Measurements from ENCODE around the gene C10orf53. TPM values are rescaled to one million over a fixed set of nuclear protein-coding genes. Genes with fewer than 3 reads are reported as not detected.

The C10orf53 gene
- total RNA-seq, 1 donor from 2014 or later, result not detected

DNA sequence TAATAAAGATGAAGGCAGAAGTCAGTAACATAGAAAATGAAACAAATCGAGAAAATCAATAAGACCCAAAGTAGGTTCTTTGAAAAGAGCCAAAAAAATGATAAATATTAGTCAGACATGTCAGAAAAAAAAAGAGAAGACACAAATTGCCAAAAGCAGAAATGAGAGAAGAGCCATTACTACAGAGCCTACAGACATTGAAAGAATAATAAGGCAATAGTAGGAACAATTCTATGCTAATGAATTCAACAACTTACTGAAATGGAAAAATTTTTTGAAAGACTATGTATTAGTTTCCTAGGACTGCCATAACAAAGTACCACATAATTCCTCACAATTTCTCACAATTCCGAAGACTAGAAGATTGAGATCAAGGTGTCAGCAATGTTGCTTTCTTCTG is 47.1 kb downstream of the C10orf53 start:
- Mint-ChIP-seq H3K27me3 (ENCODE audit: low read depth) (no peaks in the 10 kb centered on the region), H3K4me1 (no peaks in the 10 kb centered on the region), H3K4me3 (no peak overlapping the region), H3K9me3 (peaks cover 36% of the 10 kb centered on the region), H3K36me3 (peaks cover 2% of the 10 kb centered on the region), H3K27ac (no peak overlapping the region)
- no peak for DNase-seq (ENCODE audit: low spot score in 2 of 2, unreplicated experiment in 2 of 2)
- TF ChIP-seq, protein P1, sequence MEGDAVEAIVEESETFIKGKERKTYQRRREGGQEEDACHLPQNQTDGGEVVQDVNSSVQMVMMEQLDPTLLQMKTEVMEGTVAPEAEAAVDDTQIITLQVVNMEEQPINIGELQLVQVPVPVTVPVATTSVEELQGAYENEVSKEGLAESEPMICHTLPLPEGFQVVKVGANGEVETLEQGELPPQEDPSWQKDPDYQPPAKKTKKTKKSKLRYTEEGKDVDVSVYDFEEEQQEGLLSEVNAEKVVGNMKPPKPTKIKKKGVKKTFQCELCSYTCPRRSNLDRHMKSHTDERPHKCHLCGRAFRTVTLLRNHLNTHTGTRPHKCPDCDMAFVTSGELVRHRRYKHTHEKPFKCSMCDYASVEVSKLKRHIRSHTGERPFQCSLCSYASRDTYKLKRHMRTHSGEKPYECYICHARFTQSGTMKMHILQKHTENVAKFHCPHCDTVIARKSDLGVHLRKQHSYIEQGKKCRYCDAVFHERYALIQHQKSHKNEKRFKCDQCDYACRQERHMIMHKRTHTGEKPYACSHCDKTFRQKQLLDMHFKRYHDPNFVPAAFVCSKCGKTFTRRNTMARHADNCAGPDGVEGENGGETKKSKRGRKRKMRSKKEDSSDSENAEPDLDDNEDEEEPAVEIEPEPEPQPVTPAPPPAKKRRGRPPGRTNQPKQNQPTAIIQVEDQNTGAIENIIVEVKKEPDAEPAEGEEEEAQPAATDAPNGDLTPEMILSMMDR (IDR thresholded peaks at IDR 0.05; ENCODE audit: unreplicated experiment), result no peak

DNA sequence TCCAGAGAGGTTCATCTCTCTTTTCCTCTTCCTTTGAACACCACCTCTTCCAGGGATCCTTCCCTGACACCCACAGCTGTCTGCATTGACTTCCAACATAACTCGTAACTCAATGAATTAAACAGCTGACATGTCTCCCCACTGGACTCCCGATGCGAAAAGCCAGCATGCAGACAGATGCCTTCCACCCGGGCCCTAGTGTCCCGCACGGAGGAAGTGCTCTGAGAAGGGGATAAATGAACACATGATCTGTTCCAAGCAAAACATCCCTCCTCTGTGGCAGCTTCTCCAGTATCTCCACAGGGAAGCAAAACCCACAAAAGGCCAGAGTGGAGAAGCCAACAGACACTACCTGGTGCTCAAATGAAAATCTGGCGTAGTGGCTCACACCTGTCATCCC is 54.4 kb downstream of the C10orf53 start:
- no peak for DNase-seq (ENCODE audit: low spot score in 2 of 2, unreplicated experiment in 2 of 2)
- Mint-ChIP-seq H3K4me3 (no peak overlapping the region), H3K27ac (no peak overlapping the region), H3K27me3 (ENCODE audit: low read depth) (no peaks in the 10 kb centered on the region), H3K36me3 (peaks cover 2% of the 10 kb centered on the region), H3K9me3 (peaks cover 10% of the 10 kb centered on the region), H3K4me1 (no peaks in the 10 kb centered on the region)
- TF ChIP-seq, protein P1 (IDR thresholded peaks at IDR 0.05; ENCODE audit: unreplicated experiment), result no peak

DNA sequence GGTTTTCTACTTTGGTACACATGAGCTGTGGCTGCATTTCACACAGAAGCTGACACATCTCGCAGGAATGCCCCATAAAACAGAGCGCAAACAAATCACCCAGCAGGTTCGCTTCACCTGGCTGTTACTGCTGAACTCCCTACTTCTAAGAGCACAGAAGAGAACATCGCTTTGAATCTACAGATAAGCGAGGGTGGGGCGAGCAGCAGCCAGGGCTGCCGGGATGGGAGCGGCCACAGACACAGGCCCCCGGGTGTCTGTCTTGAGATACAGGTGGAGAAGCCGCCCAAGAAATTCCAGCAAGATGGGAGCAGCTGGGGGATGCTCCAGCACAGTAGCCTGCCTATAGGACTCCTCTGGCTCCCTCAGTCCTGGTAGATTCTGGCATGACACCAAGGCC is 55.2 kb downstream of the C10orf53 start:
- DNase-seq (ENCODE audit: low spot score in 2 of 2, unreplicated experiment in 2 of 2), result no peak
- Mint-ChIP-seq H3K9me3 (peaks cover 7% of the 10 kb centered on the region), H3K36me3 (no peaks in the 10 kb centered on the region), H3K27ac (no peak overlapping the region), H3K4me3 (no peak overlapping the region), H3K4me1 (no peaks in the 10 kb centered on the region), H3K27me3 (ENCODE audit: low read depth) (no peaks in the 10 kb centered on the region)
- TF ChIP-seq, protein P1 (IDR thresholded peaks at IDR 0.05; ENCODE audit: unreplicated experiment), result no peak

DNA sequence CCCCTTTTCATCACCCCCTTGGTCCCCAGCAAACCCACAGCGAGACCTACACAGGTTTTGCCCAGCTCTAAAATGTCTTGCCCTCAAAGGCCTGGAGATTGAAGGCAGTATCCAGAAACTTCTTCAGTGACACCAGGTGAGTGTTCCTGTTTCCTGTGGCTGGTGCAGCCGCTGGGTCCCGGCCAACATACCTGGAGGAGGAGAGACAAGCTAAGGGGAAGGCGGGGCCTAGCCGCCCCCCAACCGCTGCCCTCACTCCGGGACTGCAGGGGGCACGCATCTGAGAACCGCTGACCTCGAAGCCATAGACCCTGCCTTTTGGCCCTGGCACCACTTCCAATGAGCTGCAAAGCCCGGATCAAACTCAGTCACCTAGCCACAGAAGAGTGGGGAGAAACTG is 55.7 kb downstream of the C10orf53 start:
- Mint-ChIP-seq H3K4me3 (no peak overlapping the region), H3K36me3 (no peaks in the 10 kb centered on the region), H3K9me3 (peaks cover 2% of the 10 kb centered on the region), H3K27ac (no peak overlapping the region), H3K27me3 (ENCODE audit: low read depth) (no peaks in the 10 kb centered on the region), H3K4me1 (no peaks in the 10 kb centered on the region)
- no peak for DNase-seq (ENCODE audit: low spot score in 2 of 2, unreplicated experiment in 2 of 2)
- TF ChIP-seq, protein P1 (IDR thresholded peaks at IDR 0.05; ENCODE audit: unreplicated experiment), result no peak

DNA sequence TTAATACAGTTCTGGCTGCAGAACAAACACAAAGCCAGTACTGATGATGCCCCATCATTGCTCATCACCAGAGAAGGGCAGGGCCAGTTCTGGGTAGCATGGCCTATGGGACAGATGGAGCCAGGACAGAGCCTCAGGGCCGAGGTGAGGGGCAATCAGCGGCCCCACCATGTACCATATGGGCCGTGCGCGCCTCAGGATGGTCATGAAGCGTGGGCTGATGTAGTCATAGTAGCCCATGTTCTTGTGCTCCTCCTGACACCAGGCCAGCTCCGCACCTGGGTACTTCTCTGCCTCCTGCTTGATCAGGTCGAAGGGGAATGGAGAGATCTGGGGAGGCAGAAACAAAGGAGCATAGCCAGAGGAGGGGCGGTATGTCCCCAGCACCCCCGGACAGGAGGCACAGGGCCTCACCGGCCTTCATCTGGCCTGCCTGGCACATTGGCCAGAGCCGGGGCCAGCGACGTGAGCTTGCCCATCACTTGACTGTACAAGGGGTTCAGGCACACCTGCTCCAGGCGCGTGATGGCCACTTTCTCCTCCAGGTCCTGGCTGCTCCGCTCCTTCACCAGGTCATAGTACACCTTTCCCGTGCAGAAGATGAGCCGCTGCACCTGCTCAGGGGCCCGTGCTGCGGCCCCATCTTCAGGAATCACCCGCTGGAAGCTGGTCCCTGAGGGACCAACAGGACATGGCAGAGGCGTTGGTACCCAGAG is 56.6 kb downstream of the C10orf53 start:
- H3K9me3 Mint-ChIP-seq, result no peaks in the 10 kb centered on the region
- H3K27me3 Mint-ChIP-seq (ENCODE audit: low read depth), result no peaks in the 10 kb centered on the region
- TF ChIP-seq, protein P1 (IDR thresholded peaks at IDR 0.05; ENCODE audit: unreplicated experiment), result no peak
- H3K36me3 Mint-ChIP-seq, result no peaks in the 10 kb centered on the region
- H3K4me3 Mint-ChIP-seq, result no peak overlapping the region
- no peak overlapping the region for H3K27ac Mint-ChIP-seq
- H3K4me1 Mint-ChIP-seq, result no peaks in the 10 kb centered on the region
- no peak for DNase-seq (ENCODE audit: low spot score in 2 of 2, unreplicated experiment in 2 of 2)
